Glutamatergic neuron (in vitro differentiated cells): ENCODE measurements around the gene HEXD. TPM values are rescaled to one million over a fixed set of nuclear protein-coding genes. Genes with fewer than 3 reads are reported as not detected.
"Not testable (repeated sequence)": the region's sequence is repeated elsewhere in the genome, so short reads cannot be mapped to it uniquely, and the experiment has no call there.

Source experiments
- DNase-seq: peaks from one replicate; pipeline ENCODE4 v3.0.0; 2022
- H3K27ac Mint-ChIP-seq: one replicate; pipeline ENCODE4 v1.8.0; 2020; ENCODE audit warnings: mild to moderate bottlenecking, mixed read lengths, inconsistent platforms; ENCODE audit not compliant: unreplicated experiment
- H3K27me3 Mint-ChIP-seq: one replicate; pipeline ENCODE4 v1.8.0; 2020; ENCODE audit warnings: mild to moderate bottlenecking, moderate library complexity, mixed read lengths, inconsistent platforms; ENCODE audit not compliant: unreplicated experiment
- H3K36me3 Mint-ChIP-seq: one replicate; pipeline ENCODE4 v1.8.0; 2020; ENCODE audit warnings: mild to moderate bottlenecking, mixed read lengths, inconsistent platforms; ENCODE audit not compliant: unreplicated experiment
- H3K4me1 Mint-ChIP-seq: one replicate; pipeline ENCODE4 v1.8.0; 2020; ENCODE audit warnings: mild to moderate bottlenecking, low read depth, mixed read lengths, inconsistent platforms; ENCODE audit not compliant: unreplicated experiment
- H3K4me3 Mint-ChIP-seq: one replicate; pipeline ENCODE4 v1.8.0; 2020; ENCODE audit warnings: mild to moderate bottlenecking, mixed read lengths, inconsistent platforms; ENCODE audit not compliant: unreplicated experiment
- H3K9me3 Mint-ChIP-seq: one replicate; pipeline ENCODE4 v1.8.0; 2020; ENCODE audit warnings: mild to moderate bottlenecking, moderate library complexity, mixed read lengths, inconsistent platforms; ENCODE audit not compliant: unreplicated experiment
- CTCF ChIP-seq: fragments of 200-600 bp; sonication (generic); IDR thresholded peaks from one replicate; pipeline ENCODE4 v1.5.0; 2021; ENCODE audit not compliant: partially characterized antibody, unreplicated experiment
- total RNA-seq: library from RNA; stranded (reverse); fragmentation: NEBNext Ultra II Directional; extraction: Animal tissue kit (Norgen Biotek cat#: 25700); gene quantifications from one replicate; pipeline ENCODE4 v1.2.1, GENCODE V29; 2021; ENCODE audit not compliant: unreplicated experiment

The HEXD gene
- total RNA-seq, 1 donor from 2014 or later = 58.7 TPM

DNA sequence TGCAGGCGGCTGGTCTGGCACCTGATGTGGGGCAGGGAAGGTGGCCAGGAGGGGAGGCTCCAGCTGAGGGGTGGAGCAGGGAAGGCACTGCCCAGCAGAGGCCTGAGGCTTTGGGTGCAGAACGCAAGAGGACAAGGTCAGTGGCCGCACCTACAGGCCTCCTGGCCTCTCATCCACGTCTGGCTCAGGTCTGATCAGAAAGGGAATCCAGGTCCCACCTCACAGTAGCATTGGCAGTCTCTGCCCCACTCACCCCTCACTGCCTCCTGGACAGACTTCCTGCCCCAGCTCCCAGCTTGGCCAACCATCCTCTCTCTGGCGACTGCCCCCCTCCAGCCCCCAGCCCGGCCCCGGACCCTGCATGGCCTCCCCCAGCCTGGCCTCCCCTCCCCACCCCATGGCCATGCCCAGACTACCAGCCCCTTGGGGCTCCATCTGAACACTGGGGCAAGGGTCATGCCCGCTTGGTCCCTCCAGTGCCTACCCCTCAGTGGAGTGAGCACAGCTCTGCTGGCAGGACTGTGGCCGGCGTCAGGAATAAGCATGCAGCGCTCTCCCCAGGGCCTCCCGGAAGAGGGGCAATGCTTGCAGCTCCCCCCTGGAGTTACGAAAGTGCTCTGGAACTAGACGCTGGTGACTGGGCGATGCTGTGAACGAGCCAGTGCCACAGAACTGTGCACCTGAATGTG, 42.0 kb upstream of the HEXD start:
- peaks cover 13% of the 10 kb centered on the region for H3K4me1 Mint-ChIP-seq
- no peak overlapping the region for H3K4me3 Mint-ChIP-seq
- no peaks in the 10 kb centered on the region for H3K36me3 Mint-ChIP-seq
- peaks cover 6% of the 10 kb centered on the region for H3K9me3 Mint-ChIP-seq
- DNase-seq = no peak
- no peak for TF ChIP-seq CTCF
- peaks cover 17% of the 10 kb centered on the region for H3K27me3 Mint-ChIP-seq
- H3K27ac Mint-ChIP-seq = peak overlapping the region; percentile 55

DNA sequence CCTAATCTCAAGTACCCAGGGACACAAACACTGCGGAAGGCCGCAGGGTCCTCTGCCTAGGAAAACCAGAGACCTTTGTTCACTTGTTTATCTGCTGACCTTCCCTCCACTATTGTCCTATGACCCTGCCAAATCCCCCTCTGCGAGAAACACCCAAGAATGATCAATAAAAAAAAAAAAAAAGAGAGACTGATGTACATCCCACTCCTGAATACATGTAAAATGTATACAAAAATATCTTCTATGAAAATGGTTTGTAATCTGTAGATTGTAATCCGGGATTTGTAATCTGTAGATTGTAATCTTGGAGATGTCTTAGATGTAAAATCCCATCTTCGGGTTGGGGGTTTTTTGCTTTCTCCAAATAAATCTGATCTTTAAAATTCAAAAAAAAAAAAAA, 40.9 kb upstream of the HEXD start:
- Mint-ChIP-seq H3K4me1 (peaks cover 15% of the 10 kb centered on the region), H3K27me3 (peaks cover 18% of the 10 kb centered on the region), H3K27ac (peak overlapping the region; percentile 62)
- DNase-seq, H3K4me3 Mint-ChIP-seq, H3K9me3 Mint-ChIP-seq, H3K36me3 Mint-ChIP-seq: not testable (repeated sequence)

GRCh38 chr17:82377924-82378740, 40.0 kb upstream of the HEXD start:
- TF ChIP-seq CTCF = no peak
- Mint-ChIP-seq H3K27me3 (peaks cover 11% of the 10 kb centered on the region), H3K4me3 (no peak overlapping the region), H3K9me3 (peaks cover 6% of the 10 kb centered on the region), H3K4me1 (peaks cover 14% of the 10 kb centered on the region), H3K36me3 (no peaks in the 10 kb centered on the region), H3K27ac (no peak overlapping the region)
- DNase-seq = no peak

- Mint-ChIP-seq H3K27me3 (peaks cover 11% of the 10 kb centered on the region), H3K9me3 (peaks cover 6% of the 10 kb centered on the region), H3K4me3 (no peak overlapping the region), H3K27ac (peak overlapping the region; percentile 62), H3K4me1 (peaks cover 13% of the 10 kb centered on the region), H3K36me3 (no peaks in the 10 kb centered on the region)
- no peak for TF ChIP-seq CTCF
- DNase-seq = no peak
Observed at GRCh38 chr17:82378741-82379021, 39.5 kb upstream of the HEXD start.

DNA sequence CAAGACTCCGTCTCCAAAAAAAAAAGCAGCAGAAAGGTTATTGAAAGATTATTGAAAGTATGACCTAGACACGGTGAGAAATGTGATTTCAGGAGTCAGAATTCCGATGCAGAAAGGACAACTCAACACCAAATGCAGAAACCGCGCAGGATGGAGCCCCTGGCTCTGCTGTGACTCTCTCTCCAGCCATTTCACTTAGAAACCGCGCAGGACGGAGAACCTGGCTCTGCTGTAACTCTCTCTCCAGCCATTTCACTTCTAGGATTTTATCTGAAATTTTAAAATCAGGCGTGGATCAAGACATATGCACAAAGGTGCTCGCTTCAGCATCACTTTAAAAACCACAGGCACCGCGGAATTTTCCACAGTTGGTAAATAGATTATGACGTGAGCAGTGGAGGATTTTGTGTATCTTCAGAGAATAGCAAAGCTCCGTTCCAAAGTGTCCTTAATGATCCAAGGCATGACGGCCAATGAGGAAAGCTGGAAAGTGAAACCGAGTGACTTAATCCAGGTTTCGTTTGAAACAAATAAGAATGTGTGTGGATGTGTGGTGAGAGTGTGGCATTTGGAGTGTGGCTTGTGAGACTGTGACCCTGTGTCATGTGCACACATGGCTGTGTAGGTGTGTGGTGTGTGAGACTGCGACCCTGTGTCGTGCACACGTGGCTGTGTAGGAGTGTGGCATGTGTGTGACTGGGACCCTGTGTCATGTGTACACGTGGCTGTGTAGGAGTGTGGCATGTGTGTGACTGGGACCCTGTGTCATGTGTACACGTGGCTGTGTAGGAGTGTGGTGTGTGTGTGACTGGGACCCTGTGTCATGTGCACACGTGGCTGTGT, 37.1 kb upstream of the HEXD start:
- peak overlapping the region; percentile 70 for H3K27ac Mint-ChIP-seq
- peaks cover 16% of the 10 kb centered on the region for H3K4me1 Mint-ChIP-seq
- TF ChIP-seq CTCF = no peak
- H3K9me3 Mint-ChIP-seq = peaks cover 9% of the 10 kb centered on the region
- no peak for DNase-seq
- H3K4me3 Mint-ChIP-seq = no peak overlapping the region
- H3K36me3 Mint-ChIP-seq = no peaks in the 10 kb centered on the region
- peaks cover 11% of the 10 kb centered on the region for H3K27me3 Mint-ChIP-seq

GRCh38 chr17:82381703-82382009, 36.5 kb upstream of the HEXD start:
- H3K4me3 Mint-ChIP-seq = not testable (repeated sequence)
- H3K27me3 Mint-ChIP-seq = peaks cover 11% of the 10 kb centered on the region

DNA sequence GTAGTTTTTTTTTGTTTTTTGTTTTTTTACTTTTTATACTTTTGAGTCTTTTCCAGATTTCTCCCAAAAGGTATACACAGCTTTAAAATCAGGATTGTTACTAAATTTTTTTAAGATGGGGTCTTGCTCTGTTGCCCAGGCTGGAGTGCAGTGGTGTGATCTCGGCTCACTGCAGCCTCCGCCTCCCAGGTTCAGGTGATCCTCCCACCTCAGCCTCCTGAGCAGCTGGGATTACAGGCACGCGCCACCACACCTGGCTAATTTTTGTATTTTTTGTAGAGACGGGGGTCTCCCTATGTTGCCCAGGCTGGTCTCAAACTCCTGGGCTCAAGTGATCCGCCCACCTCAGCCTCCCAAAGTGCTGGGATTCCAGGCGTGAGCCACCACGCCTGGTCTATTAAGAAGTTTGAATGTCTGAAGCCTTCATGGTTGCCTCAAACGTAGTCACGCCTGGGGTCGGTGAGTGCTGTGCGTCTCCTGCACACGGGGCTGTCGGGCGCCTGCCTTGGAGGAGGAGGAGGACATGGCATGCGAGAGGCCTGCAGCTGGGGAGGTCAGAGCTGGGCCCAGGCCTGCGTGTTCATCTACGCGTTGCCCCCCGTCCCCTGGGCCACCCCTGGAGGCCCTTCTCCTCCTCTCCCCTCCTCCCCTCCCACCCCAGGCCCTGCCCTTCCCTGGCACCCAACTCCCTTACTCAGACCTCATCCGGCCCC, 35.8 kb upstream of the HEXD start:
- not testable (repeated sequence) for H3K36me3 Mint-ChIP-seq, H3K4me3 Mint-ChIP-seq, H3K27ac Mint-ChIP-seq, DNase-seq, H3K9me3 Mint-ChIP-seq
- H3K27me3 Mint-ChIP-seq = peaks cover 12% of the 10 kb centered on the region
- H3K4me1 Mint-ChIP-seq = peaks cover 14% of the 10 kb centered on the region

More at GRCh38 chr17:82381703-82382009, 36.5 kb upstream of the HEXD start:
- peaks cover 14% of the 10 kb centered on the region for H3K4me1 Mint-ChIP-seq
- not testable (repeated sequence) for H3K36me3 Mint-ChIP-seq, H3K27ac Mint-ChIP-seq, H3K9me3 Mint-ChIP-seq, DNase-seq
